Liver (tissue), 9 donors: ENCODE data around the gene AHI1. TPM values are rescaled to one million over a fixed set of nuclear protein-coding genes. Genes with fewer than 3 reads are reported as not detected.

Source experiments
- DNase-seq: peaks from one replicate; pipeline ENCODE4 v3.0.0-alpha.2; 2017; ENCODE audit warnings: low spot score
- H3K27ac ChIP-seq, 2 donors: one replicate each; pipeline ENCODE4 v1.7.0; 2013; ENCODE audit warnings: inconsistent platforms in 2 of 2, low read length in 2 of 2, control low read depth in 1 of 2, low read depth in 1 of 2, mild to moderate bottlenecking in 1 of 2
- H3K27me3 ChIP-seq, 4 donors: one replicate each; pipeline versions ENCODE4 v1.6.1 to v1.7.0; 2013; ENCODE audit warnings: low read length in 3 of 4, inconsistent platforms in 1 of 4, mild to moderate bottlenecking in 1 of 4, moderate library complexity in 1 of 4; ENCODE audit not compliant: control insufficient read depth in 4 of 4, insufficient read depth in 4 of 4
- H3K36me3 ChIP-seq, 4 donors: one replicate each; pipeline versions ENCODE4 v1.6.1 to v1.7.0; 2013; ENCODE audit warnings: low read length in 3 of 4, mild to moderate bottlenecking in 3 of 4, low read depth in 1 of 4, moderate library complexity in 1 of 4; ENCODE audit not compliant: control insufficient read depth in 4 of 4, insufficient read depth in 3 of 4
- H3K4me1 ChIP-seq, 4 donors: one replicate each; pipeline versions ENCODE4 v1.6.1 to v1.7.0; 2013; ENCODE audit warnings: low read length in 3 of 4, mild to moderate bottlenecking in 3 of 4, moderate library complexity in 1 of 4; ENCODE audit not compliant: control insufficient read depth in 4 of 4, insufficient read depth in 4 of 4
- H3K4me3 ChIP-seq, 3 donors: one replicate each; pipeline versions ENCODE4 v1.6.1 to v1.7.0; 2013; ENCODE audit warnings: low read length in 3 of 3, control low read depth in 1 of 3, low read depth in 1 of 3, mild to moderate bottlenecking in 1 of 3
- H3K9ac ChIP-seq, 2 donors: one replicate each; pipeline ENCODE4 v1.7.0; 2013; ENCODE audit warnings: low read length in 2 of 2, mild to moderate bottlenecking in 2 of 2, moderate library complexity in 2 of 2, control low read depth in 1 of 2, low read depth in 1 of 2
- H3K9me3 ChIP-seq, 4 donors: one replicate each; pipeline versions ENCODE4 v1.6.1 to v1.7.0; 2013; ENCODE audit warnings: low read length in 3 of 4; ENCODE audit not compliant: control insufficient read depth in 4 of 4
- CTCF ChIP-seq: fragments of 150-350 bp; IDR thresholded peaks from 2 replicates; pipeline ENCODE4 v1.5.1; 2017; ENCODE audit warnings: improper control_type of control experiment, low read depth, low read length; ENCODE audit not compliant: missing input control
- EGR1 ChIP-seq, 2 donors: IDR thresholded peaks; 2 replicates each; pipeline ENCODE4 v1.6.1; 2016 to 2018; ENCODE audit warnings: antibody characterized with exemption in 2 of 2, low read depth in 2 of 2
- FOXA1 ChIP-seq: IDR thresholded peaks from 2 replicates; pipeline ENCODE4 v1.6.1; 2016; ENCODE audit warnings: antibody characterized with exemption
- FOXA2 ChIP-seq: IDR thresholded peaks from 2 replicates; pipeline ENCODE4 v1.6.1; 2016; ENCODE audit warnings: antibody characterized with exemption
- GABPA ChIP-seq, 2 donors: IDR thresholded peaks in 1 of 2; conservative IDR thresholded peaks in 1 of 2; 2 replicates each; pipeline ENCODE4 v1.6.1; 2016; ENCODE audit warnings: antibody characterized with exemption in 2 of 2, mild to moderate bottlenecking in 1 of 2, moderate library complexity in 1 of 2
- HNF4A ChIP-seq, 2 donors: conservative IDR thresholded peaks; 2 replicates each; pipeline ENCODE4 v1.6.1; 2016; ENCODE audit warnings: antibody characterized with exemption in 2 of 2, mild to moderate bottlenecking in 2 of 2
- HNF4G ChIP-seq: IDR thresholded peaks from 2 replicates; pipeline ENCODE4 v1.6.1; 2016; ENCODE audit warnings: antibody characterized with exemption
- JUND ChIP-seq, 2 donors: IDR thresholded peaks; 2 replicates each; pipeline ENCODE4 v1.6.1; 2016; ENCODE audit warnings: antibody characterized with exemption in 2 of 2
- NR2F2 ChIP-seq: IDR thresholded peaks from 2 replicates; pipeline ENCODE4 v1.6.1; 2016; ENCODE audit warnings: antibody characterized with exemption
- RAD21 ChIP-seq, 2 donors: IDR thresholded peaks; 2 replicates each; pipeline ENCODE4 v1.6.1; 2016; ENCODE audit warnings: antibody characterized with exemption in 2 of 2, mild to moderate bottlenecking in 2 of 2
- SP1 ChIP-seq: IDR thresholded peaks from 2 replicates; pipeline ENCODE4 v1.6.1; 2018; ENCODE audit warnings: antibody characterized with exemption, mild to moderate bottlenecking
- TAF1 ChIP-seq: conservative IDR thresholded peaks from 2 replicates; pipeline ENCODE4 v1.6.1; 2016; ENCODE audit warnings: antibody characterized with exemption, mild to moderate bottlenecking
- YY1 ChIP-seq: IDR thresholded peaks from 2 replicates; pipeline ENCODE4 v1.6.1; 2016; ENCODE audit warnings: antibody characterized with exemption, mild to moderate bottlenecking
- WGBS: extraction: QIAGEN DNeasy Blood & Tissue Kit; methylation state at CpG from one replicate; pipeline ENCODE4 v1.1.7; 2013; 5-methylcytosine and 5-hydroxymethylcytosine counted together
- polyA plus RNA-seq, 2 donors: library from polyadenylated mRNA; stranded (reverse) in 1 of 2; unstranded in 1 of 2; fragments of 200-250 nt in 1 of 2; fragments of >200 nt in 1 of 2; fragmentation: Nextera tagmentation in 1 of 2; extraction: Ambion mirVana in 1 of 2; gene quantifications; one replicate each; pipeline versions ENCODE4 v1.2.1 to v1.2.3, GENCODE V29; 2013 to 2015
- total RNA-seq, 2 donors: library from RNA; depleted of rRNA; stranded (reverse); fragments of >200 nt; gene quantifications; one replicate each; pipeline ENCODE4 v1.2.3, GENCODE V29; 2014
- TF ChIP-seq, protein P1 (sequence below): IDR thresholded peaks from 2 replicates; pipeline ENCODE4 v1.6.1; 2016; ENCODE audit warnings: antibody characterized with exemption
- TF ChIP-seq, protein P2 (sequence below): IDR thresholded peaks from 2 replicates; pipeline ENCODE4 v1.6.1; 2016; ENCODE audit warnings: antibody characterized with exemption
- TF ChIP-seq, protein P3 (sequence below): IDR thresholded peaks from 2 replicates; pipeline ENCODE4 v1.6.1; 2016; ENCODE audit warnings: antibody characterized with exemption, mild to moderate bottlenecking
- donor health status: healthy.
- donor health status: healthy.
- donor health status: healthy.
- donor health status: healthy.
- donor health status: healthy.

Gene AHI1
- total and polyA plus RNA-seq, 4 donors: 2.0 to 14.4 (median 9.0) TPM

DNA sequence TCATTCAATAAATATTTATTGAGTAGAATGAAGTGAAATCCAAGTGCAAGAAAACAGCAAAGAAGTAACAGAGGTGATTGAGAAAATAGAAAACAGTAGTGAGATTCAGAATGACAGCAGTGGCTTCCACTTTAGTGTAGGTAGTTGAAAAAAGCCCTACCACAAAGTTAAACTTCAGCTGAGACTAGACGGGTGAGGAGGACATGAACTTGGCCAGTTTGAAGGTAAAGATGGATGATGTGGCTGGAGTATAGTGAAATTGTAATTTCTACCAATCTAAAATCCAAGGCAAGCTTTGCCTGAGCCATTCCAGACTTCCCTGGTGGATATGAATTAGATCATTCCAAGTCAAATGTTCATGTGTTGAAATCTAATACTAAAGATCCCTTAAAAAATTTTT, 32.6 kb upstream of the AHI1 start:
- TF ChIP-seq SP1 (no peak), FOXA1 (no peak), RAD21 (IDR thresholded peaks at IDR 0.05) (no peak), EGR1 (IDR thresholded peaks at IDR 0.05; ENCODE audit: low read depth in 2 of 2) (no peak), HNF4G (no peak), HNF4A (conservative IDR thresholded peaks at IDR 0.05) (no peak), TAF1 (no peak)
- H3K9me3 ChIP-seq: no peaks in the 10 kb centered on the region
- DNase-seq: no peak
- no peaks in the 10 kb centered on the region for H3K27me3 ChIP-seq
- 83% methylated on average over 1 of the region's 1 CpG for WGBS
- no peaks in the 10 kb centered on the region for H3K4me1 ChIP-seq
- no peak overlapping the region for H3K4me3 ChIP-seq
- H3K36me3 ChIP-seq: no peaks in the 10 kb centered on the region
- H3K9ac ChIP-seq: no peak overlapping the region
- no peak overlapping the region for H3K27ac ChIP-seq

DNA sequence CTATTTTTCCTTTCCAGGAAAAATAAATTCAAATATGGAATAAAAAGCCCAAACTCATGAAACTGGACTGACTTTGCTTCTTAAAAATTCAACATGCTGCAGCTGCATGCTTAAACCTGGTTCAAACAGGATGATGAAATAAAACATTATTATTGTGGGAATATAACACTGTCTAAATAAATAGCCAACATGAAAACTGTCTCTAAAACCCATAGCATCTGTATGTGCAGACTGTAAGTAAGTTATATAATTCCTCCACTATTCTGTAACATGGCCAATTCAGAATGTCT, 30.4 kb upstream of the AHI1 start:
- H3K27me3 ChIP-seq: no peaks in the 10 kb centered on the region

More for the DNA sequence above, 30.4 kb upstream of the AHI1 start:
- Histone ChIP-seq H3K27ac (no peak overlapping the region), H3K36me3 (no peaks in the 10 kb centered on the region), H3K9me3 (no peaks in the 10 kb centered on the region), H3K9ac (no peak overlapping the region), H3K4me3 (no peak overlapping the region), H3K4me1 (peaks cover 0 to 7% (median 0%) of the 10 kb centered on the region in 4 donors)
- TF ChIP-seq TAF1 (no peak), FOXA2 (no peak), GABPA (IDR thresholded peaks at IDR 0.05 in 1 of 2, conservative IDR thresholded peaks at IDR 0.05 in 1 of 2) (no peak), YY1 (no peak), CTCF (no peak), JUND (IDR thresholded peaks at IDR 0.05) (no peak), FOXA1 (no peak), NR2F2 (no peak), SP1 (no peak), EGR1 (IDR thresholded peaks at IDR 0.05; ENCODE audit: low read depth in 2 of 2) (no peak), HNF4A (conservative IDR thresholded peaks at IDR 0.05) (no peak)
- TF ChIP-seq, protein P1, sequence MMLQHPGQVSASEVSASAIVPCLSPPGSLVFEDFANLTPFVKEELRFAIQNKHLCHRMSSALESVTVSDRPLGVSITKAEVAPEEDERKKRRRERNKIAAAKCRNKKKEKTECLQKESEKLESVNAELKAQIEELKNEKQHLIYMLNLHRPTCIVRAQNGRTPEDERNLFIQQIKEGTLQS: no peak
- TF ChIP-seq, protein P2, sequence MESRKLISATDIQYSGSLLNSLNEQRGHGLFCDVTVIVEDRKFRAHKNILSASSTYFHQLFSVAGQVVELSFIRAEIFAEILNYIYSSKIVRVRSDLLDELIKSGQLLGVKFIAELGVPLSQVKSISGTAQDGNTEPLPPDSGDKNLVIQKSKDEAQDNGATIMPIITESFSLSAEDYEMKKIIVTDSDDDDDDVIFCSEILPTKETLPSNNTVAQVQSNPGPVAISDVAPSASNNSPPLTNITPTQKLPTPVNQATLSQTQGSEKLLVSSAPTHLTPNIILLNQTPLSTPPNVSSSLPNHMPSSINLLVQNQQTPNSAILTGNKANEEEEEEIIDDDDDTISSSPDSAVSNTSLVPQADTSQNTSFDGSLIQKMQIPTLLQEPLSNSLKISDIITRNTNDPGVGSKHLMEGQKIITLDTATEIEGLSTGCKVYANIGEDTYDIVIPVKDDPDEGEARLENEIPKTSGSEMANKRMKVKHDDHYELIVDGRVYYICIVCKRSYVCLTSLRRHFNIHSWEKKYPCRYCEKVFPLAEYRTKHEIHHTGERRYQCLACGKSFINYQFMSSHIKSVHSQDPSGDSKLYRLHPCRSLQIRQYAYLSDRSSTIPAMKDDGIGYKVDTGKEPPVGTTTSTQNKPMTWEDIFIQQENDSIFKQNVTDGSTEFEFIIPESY: no peak
- TF ChIP-seq, protein P3, sequence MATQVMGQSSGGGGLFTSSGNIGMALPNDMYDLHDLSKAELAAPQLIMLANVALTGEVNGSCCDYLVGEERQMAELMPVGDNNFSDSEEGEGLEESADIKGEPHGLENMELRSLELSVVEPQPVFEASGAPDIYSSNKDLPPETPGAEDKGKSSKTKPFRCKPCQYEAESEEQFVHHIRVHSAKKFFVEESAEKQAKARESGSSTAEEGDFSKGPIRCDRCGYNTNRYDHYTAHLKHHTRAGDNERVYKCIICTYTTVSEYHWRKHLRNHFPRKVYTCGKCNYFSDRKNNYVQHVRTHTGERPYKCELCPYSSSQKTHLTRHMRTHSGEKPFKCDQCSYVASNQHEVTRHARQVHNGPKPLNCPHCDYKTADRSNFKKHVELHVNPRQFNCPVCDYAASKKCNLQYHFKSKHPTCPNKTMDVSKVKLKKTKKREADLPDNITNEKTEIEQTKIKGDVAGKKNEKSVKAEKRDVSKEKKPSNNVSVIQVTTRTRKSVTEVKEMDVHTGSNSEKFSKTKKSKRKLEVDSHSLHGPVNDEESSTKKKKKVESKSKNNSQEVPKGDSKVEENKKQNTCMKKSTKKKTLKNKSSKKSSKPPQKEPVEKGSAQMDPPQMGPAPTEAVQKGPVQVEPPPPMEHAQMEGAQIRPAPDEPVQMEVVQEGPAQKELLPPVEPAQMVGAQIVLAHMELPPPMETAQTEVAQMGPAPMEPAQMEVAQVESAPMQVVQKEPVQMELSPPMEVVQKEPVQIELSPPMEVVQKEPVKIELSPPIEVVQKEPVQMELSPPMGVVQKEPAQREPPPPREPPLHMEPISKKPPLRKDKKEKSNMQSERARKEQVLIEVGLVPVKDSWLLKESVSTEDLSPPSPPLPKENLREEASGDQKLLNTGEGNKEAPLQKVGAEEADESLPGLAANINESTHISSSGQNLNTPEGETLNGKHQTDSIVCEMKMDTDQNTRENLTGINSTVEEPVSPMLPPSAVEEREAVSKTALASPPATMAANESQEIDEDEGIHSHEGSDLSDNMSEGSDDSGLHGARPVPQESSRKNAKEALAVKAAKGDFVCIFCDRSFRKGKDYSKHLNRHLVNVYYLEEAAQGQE: no peak
- DNase-seq: no peak
